HEK293 (cell line): ENCODE measurements around the gene TTR.
A peak's percentile ranks its signal among the peaks of the same experiment; 100 is the strongest.

Experiments
- CTCF ChIA-PET: fragments of 350-600 bp; formaldehyde crosslinking; extraction: SDS; loops from one replicate; lab custom pipeline; 2021; ENCODE audit warnings: antibody characterized with exemption; lab: Yijun Ruan, JAX
- POLR2A ChIA-PET: fragments of 300-600 bp; formaldehyde crosslinking; extraction: SDS; loops from one replicate; lab custom pipeline; 2020; ENCODE audit warnings: antibody characterized with exemption, inconsistent platforms; lab: Yijun Ruan, JAX
- H3K27ac ChIP-seq: fragments of 200-500 bp; sonication (Bioruptor generic); 2 replicates; pipeline ENCODE4 v1.5.1; 2014; ENCODE audit warnings: low read depth, low read length, control low read depth, inconsistent platforms; ENCODE audit errors: extremely low read depth
- H3K36me3 ChIP-seq, 2 experiments: fragments of 200-500 bp in 1 of 2; sonication (Bioruptor generic) in 1 of 2; 1 replicate in 1 of 2; 2 replicates in 1 of 2; pipeline ENCODE4 v1.5.1; 2014 to 2017; ENCODE audit warnings: inconsistent platforms in 2 of 2, low read length in 2 of 2; ENCODE audit not compliant: control insufficient read depth in 2 of 2, insufficient read depth in 1 of 2
- H3K4me1 ChIP-seq: fragments of 200-500 bp; sonication (Bioruptor generic); 2 replicates; pipeline ENCODE4 v1.5.1; 2014; ENCODE audit warnings: mild to moderate bottlenecking, low read length, inconsistent platforms; ENCODE audit not compliant: control insufficient read depth, insufficient read depth
- H3K4me3 ChIP-seq: 2 replicates; pipeline ENCODE4 v1.5.1; 2011; ENCODE audit warnings: low read depth, mild to moderate bottlenecking, control low read depth, low read length, moderate library complexity
- H3K9me3 ChIP-seq: fragments of 200-500 bp; sonication (Bioruptor generic); 2 replicates; pipeline ENCODE4 v1.5.1; 2014; ENCODE audit warnings: low read depth, low read length, inconsistent platforms; ENCODE audit not compliant: control insufficient read depth, insufficient read depth
- AEBP2 ChIP-seq: fragments of 450-650 bp; formaldehyde crosslinking; IDR thresholded peaks from 2 replicates; pipeline ENCODE4 v1.5.1; 2016; ENCODE audit warnings: missing biosample characterization, missing genetic modification characterization, borderline replicate concordance
- KLF10 ChIP-seq: fragments of 450-650 bp; IDR thresholded peaks from 2 replicates; pipeline ENCODE4 v1.5.1; 2018; ENCODE audit warnings: missing biosample characterization, mild to moderate bottlenecking, missing genetic modification characterization
- TCF7L2 ChIP-seq: IDR thresholded peaks from 2 replicates; pipeline ENCODE4 v1.6.1; 2011; ENCODE audit warnings: low read depth, mild to moderate bottlenecking, inconsistent platforms, low read length, moderate library complexity, borderline replicate concordance
- TRIM28 ChIP-seq: IDR thresholded peaks from 2 replicates; pipeline ENCODE4 v1.6.1; 2011; ENCODE audit warnings: low read length, control low read depth, borderline replicate concordance
- ZNF146 ChIP-seq: fragments of 450-650 bp; formaldehyde crosslinking; IDR thresholded peaks from 2 replicates; pipeline ENCODE4 v1.5.1; 2016; ENCODE audit warnings: missing biosample characterization, missing genetic modification characterization
- ZNF214 ChIP-seq: fragments of 450-650 bp; formaldehyde crosslinking; IDR thresholded peaks from 2 replicates; pipeline ENCODE4 v1.5.1; 2017; ENCODE audit warnings: missing biosample characterization, mild to moderate bottlenecking, missing genetic modification characterization, borderline replicate concordance
- ZNF274 ChIP-seq, 2 experiments: fragments of 200-500 bp in 1 of 2; fragments of 450-650 bp in 1 of 2; sonication (Bioruptor generic) in 1 of 2; formaldehyde crosslinking in 1 of 2; IDR thresholded peaks; 2 replicates each; pipeline versions ENCODE4 v1.5.1 to v1.6.1; 2014 to 2016; ENCODE audit warnings: borderline replicate concordance in 1 of 2, inconsistent platforms in 1 of 2, low read length in 1 of 2, missing biosample characterization in 1 of 2, missing genetic modification characterization in 1 of 2
- ZNF324 ChIP-seq: fragments of 450-650 bp; formaldehyde crosslinking; IDR thresholded peaks from 2 replicates; pipeline ENCODE4 v1.5.1; 2016; ENCODE audit warnings: missing biosample characterization, missing genetic modification characterization
- ZNF391 ChIP-seq: fragments of 450-650 bp; formaldehyde crosslinking; IDR thresholded peaks from 2 replicates; pipeline ENCODE4 v1.5.1; 2016; ENCODE audit warnings: low read depth, missing biosample characterization, missing genetic modification characterization, borderline replicate concordance
- ZNF426 ChIP-seq: fragments of 450-650 bp; formaldehyde crosslinking; IDR thresholded peaks from 2 replicates; pipeline ENCODE4 v1.5.1; 2017; ENCODE audit warnings: missing biosample characterization, missing genetic modification characterization, mild to moderate bottlenecking, inconsistent platforms, moderate library complexity
- ZNF488 ChIP-seq: fragments of 450-650 bp; formaldehyde crosslinking; IDR thresholded peaks from 2 replicates; pipeline ENCODE4 v1.5.1; 2016; ENCODE audit warnings: missing biosample characterization, missing genetic modification characterization
- ZNF600 ChIP-seq: fragments of 450-650 bp; formaldehyde crosslinking; IDR thresholded peaks from 2 replicates; pipeline ENCODE4 v1.5.1; 2016; ENCODE audit warnings: missing biosample characterization, missing genetic modification characterization
- ZNF626 ChIP-seq: fragments of 450-650 bp; sonication (Bioruptor Pico); formaldehyde crosslinking; IDR thresholded peaks from 2 replicates; pipeline ENCODE4 v1.5.1; 2018; ENCODE audit warnings: missing biosample characterization, missing genetic modification characterization, inconsistent platforms
- ZNF791 ChIP-seq: fragments of 450-650 bp; formaldehyde crosslinking; IDR thresholded peaks from 2 replicates; pipeline ENCODE4 v1.5.1; 2016; ENCODE audit warnings: missing biosample characterization, missing genetic modification characterization
- ZSCAN16 ChIP-seq: fragments of 450-650 bp; formaldehyde crosslinking; IDR thresholded peaks from 2 replicates; pipeline ENCODE4 v1.5.1; 2016; ENCODE audit warnings: missing biosample characterization, missing genetic modification characterization
- ZSCAN4 ChIP-seq: fragments of 450-650 bp; formaldehyde crosslinking; IDR thresholded peaks from 2 replicates; pipeline ENCODE4 v1.5.1; 2017; ENCODE audit warnings: missing biosample characterization, missing genetic modification characterization

Gene TTR

GRCh38 chr18:31562726-31563125 lies 29.0 kb upstream of the TTR start:
- no peaks in the 10 kb centered on the region for H3K4me1 ChIP-seq
- POLR2A ChIA-PET: interaction anchor here (0.6 kb wide), 1 partner anchor 11 kb away, joined by 4 read pairs; no protein-coding TSS in a partner anchor
- TF ChIP-seq TCF7L2 (0 out of 2 replicates have a peak, but pooled peaks have one; percentile 9), ZNF488 (tag by site-specific recombination) (no peak)
- no peak overlapping the region for H3K4me3 ChIP-seq
- no peak overlapping the region for H3K27ac ChIP-seq
- CTCF ChIA-PET: interaction anchor here (0.6 to 6.9 kb wide), 25 partner anchors 8 to 1155 kb away, joined by 3 to 62 read pairs (median 4); no protein-coding TSS in a partner anchor
- no peaks in the 10 kb centered on the region for H3K9me3 ChIP-seq
- no peaks in the 10 kb centered on the region for H3K36me3 ChIP-seq

GRCh38 chr18:31563778-31564177 lies 27.9 kb upstream of the TTR start:
- POLR2A ChIA-PET: no interaction called here
- H3K4me3 ChIP-seq: no peak overlapping the region
- CTCF ChIA-PET: interaction anchor here (0.6 to 6.9 kb wide), 34 partner anchors 9 to 1689 kb away, joined by 3 to 62 read pairs (median 4); no protein-coding TSS in a partner anchor

GRCh38 chr18:31565345-31565744 lies 26.3 kb upstream of the TTR start:
- POLR2A ChIA-PET: no interaction called here
- H3K4me1 ChIP-seq: no peaks in the 10 kb centered on the region
- H3K36me3 ChIP-seq: no peaks in the 10 kb centered on the region
- CTCF ChIA-PET: interaction anchor here (1.1 to 6.9 kb wide), 6 partner anchors 9 to 595 kb away, joined by 3 to 62 read pairs (median 4); no protein-coding TSS in a partner anchor
- H3K4me3 ChIP-seq: no peak overlapping the region
- TF ChIP-seq AEBP2 (tag by site-specific recombination): no peak
- no peak for TF ChIP-seq ZSCAN4 (tag by site-specific recombination)
- no peak for TF ChIP-seq ZSCAN16 (tag by site-specific recombination)
- H3K27ac ChIP-seq: no peak overlapping the region
- no peaks in the 10 kb centered on the region for H3K9me3 ChIP-seq

More at GRCh38 chr18:31563778-31564177, 27.9 kb upstream of the TTR start:
- no peaks in the 10 kb centered on the region for H3K36me3 ChIP-seq
- no peaks in the 10 kb centered on the region for H3K9me3 ChIP-seq
- H3K4me1 ChIP-seq: no peaks in the 10 kb centered on the region
- H3K27ac ChIP-seq: no peak overlapping the region
- TF ChIP-seq ZSCAN4 (tag by site-specific recombination): no peak
- TF ChIP-seq ZNF214 (tag by site-specific recombination): no peak
- no peak for TF ChIP-seq TRIM28
- no peak for TF ChIP-seq ZNF146 (tag by site-specific recombination)
- no peak for TF ChIP-seq KLF10 (tag by site-specific recombination)
- TF ChIP-seq ZNF324 (tag by site-specific recombination): no peak
- TF ChIP-seq ZNF391: no peak
- no peak for TF ChIP-seq ZNF791
- TF ChIP-seq ZNF600 (tag by site-specific recombination): no peak
- TF ChIP-seq ZNF426 (tag by site-specific recombination): no peak
- no peak for TF ChIP-seq ZNF274 (IDR thresholded peaks at IDR 0.05; ENCODE audit: low read length)
- no peak for TF ChIP-seq ZNF274 (tag by site-specific recombination; IDR thresholded peaks at IDR 0.05; ENCODE audit: borderline replicate concordance)
- TF ChIP-seq ZNF626 (tag by site-specific recombination): no peak
